T-helper 17 cell (primary cell): ENCODE results near the gene TUT4. TPM values are rescaled to one million over a fixed set of nuclear protein-coding genes. Genes with fewer than 3 reads are reported as not detected.

Source experiments
- ATAC-seq: fragments of 150-1000 bp; cut with Tn5 transposase; 2 replicates; pipeline ENCODE4 v1.10.0; 2021; ENCODE audit warnings: mild to moderate bottlenecking, moderate library complexity
- DNase-seq, 3 donors: peaks; one replicate each; pipeline versions ENCODE4 v3.0.0 to v3.0.0-alpha.2; 2020 to 2021
- H3K9me3 ChIP-seq: one replicate; pipeline ENCODE4 v1.7.0; 2013; ENCODE audit warnings: low read length, mild to moderate bottlenecking; ENCODE audit not compliant: control insufficient read depth, poor library complexity, severe bottlenecking
- H3K27ac Mint-ChIP-seq: one replicate; pipeline ENCODE4 v1.8.0; 2022; ENCODE audit warnings: mild to moderate bottlenecking, moderate library complexity, mixed read lengths
- H3K27me3 Mint-ChIP-seq: one replicate; pipeline ENCODE4 v1.8.0; 2022; ENCODE audit warnings: mixed read lengths
- H3K36me3 Mint-ChIP-seq: one replicate; pipeline ENCODE4 v1.8.0; 2022; ENCODE audit warnings: low read depth, mixed read lengths
- H3K4me1 Mint-ChIP-seq: one replicate; pipeline ENCODE4 v1.8.0; 2022; ENCODE audit warnings: mild to moderate bottlenecking, mixed read lengths
- H3K4me3 Mint-ChIP-seq: one replicate; pipeline ENCODE4 v1.8.0; 2022; ENCODE audit warnings: mild to moderate bottlenecking, moderate library complexity, mixed read lengths
- total RNA-seq, 4 donors: library from RNA in 2 of 4; stranded (reverse) in 2 of 4; gene quantifications; one replicate each; pipeline ENCODE4 v1.2.3 and lab custom pipeline; 2022 to 2026

TUT4 gene, protein sequence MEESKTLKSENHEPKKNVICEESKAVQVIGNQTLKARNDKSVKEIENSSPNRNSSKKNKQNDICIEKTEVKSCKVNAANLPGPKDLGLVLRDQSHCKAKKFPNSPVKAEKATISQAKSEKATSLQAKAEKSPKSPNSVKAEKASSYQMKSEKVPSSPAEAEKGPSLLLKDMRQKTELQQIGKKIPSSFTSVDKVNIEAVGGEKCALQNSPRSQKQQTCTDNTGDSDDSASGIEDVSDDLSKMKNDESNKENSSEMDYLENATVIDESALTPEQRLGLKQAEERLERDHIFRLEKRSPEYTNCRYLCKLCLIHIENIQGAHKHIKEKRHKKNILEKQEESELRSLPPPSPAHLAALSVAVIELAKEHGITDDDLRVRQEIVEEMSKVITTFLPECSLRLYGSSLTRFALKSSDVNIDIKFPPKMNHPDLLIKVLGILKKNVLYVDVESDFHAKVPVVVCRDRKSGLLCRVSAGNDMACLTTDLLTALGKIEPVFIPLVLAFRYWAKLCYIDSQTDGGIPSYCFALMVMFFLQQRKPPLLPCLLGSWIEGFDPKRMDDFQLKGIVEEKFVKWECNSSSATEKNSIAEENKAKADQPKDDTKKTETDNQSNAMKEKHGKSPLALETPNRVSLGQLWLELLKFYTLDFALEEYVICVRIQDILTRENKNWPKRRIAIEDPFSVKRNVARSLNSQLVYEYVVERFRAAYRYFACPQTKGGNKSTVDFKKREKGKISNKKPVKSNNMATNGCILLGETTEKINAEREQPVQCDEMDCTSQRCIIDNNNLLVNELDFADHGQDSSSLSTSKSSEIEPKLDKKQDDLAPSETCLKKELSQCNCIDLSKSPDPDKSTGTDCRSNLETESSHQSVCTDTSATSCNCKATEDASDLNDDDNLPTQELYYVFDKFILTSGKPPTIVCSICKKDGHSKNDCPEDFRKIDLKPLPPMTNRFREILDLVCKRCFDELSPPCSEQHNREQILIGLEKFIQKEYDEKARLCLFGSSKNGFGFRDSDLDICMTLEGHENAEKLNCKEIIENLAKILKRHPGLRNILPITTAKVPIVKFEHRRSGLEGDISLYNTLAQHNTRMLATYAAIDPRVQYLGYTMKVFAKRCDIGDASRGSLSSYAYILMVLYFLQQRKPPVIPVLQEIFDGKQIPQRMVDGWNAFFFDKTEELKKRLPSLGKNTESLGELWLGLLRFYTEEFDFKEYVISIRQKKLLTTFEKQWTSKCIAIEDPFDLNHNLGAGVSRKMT (N-terminal part only)
- total RNA-seq, result 100 to 1,000 TPM; 125 to 136 TPM
- total RNA-seq (lab: John Stamatoyannopoulos, UW), result 121 to 131 reads per million in 2 donors

DNA sequence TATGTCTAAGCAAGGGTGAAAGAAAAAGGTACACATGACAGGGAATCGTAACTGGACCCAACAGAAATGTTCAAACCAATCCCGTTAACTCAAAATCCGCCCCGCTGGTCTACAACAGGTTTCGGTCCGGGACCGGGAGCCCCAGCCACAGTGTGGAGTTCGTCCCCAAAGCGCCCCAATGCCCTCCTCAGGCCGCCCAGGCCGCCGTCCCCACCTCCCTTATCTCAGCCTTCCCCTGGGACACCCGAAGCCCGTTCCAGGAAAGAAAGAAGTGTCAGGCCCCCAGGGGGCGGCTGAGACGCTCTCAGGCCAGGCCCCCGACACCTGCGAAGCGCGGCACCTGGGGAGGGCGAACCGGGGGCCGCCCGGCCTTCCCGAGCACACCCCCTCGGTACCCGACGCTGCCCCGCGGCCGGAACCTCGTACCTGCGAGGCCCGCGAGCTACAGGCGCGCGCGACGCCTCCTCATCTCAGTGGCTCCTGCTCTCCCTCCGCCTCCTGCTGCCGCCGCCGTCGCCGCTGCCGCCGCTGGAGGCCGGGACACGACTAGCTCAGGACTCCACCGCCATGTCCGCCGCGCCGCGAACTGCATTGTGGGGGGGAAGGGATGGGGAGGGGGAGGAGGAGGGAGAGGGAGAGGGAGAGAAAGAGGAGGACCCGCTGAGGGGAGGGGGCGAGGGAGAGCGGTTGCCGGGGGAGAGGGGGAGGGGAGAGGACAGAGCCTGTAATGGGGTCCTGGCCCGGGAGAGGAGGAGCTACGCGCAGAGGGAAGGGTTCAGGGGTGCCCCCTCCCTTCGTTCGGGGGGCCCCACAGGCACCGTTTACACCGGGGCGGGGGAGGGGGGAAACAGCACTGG lies at the start of gene TUT4:
Gene TUT4, minus strand, starts transcription at position 588 of the 857 bp plus-strand sequence. CDS start 26,812 bp downstream, outside the sequence.
- ATAC-seq (peak; percentile 57), DNase-seq (peak; percentile 61 to 68 (median 67))
- Mint-ChIP-seq H3K36me3 (peaks cover 3% of the 10 kb centered on the region), H3K27me3 (no peaks in the 10 kb centered on the region), H3K27ac (peak within 1 kb of the TSS; percentile 63), H3K4me1 (peaks cover 23% of the 10 kb centered on the region), H3K4me3 (no peak within 1 kb of the TSS)
- H3K9me3 ChIP-seq, result no peaks in the 10 kb centered on the region

DNA sequence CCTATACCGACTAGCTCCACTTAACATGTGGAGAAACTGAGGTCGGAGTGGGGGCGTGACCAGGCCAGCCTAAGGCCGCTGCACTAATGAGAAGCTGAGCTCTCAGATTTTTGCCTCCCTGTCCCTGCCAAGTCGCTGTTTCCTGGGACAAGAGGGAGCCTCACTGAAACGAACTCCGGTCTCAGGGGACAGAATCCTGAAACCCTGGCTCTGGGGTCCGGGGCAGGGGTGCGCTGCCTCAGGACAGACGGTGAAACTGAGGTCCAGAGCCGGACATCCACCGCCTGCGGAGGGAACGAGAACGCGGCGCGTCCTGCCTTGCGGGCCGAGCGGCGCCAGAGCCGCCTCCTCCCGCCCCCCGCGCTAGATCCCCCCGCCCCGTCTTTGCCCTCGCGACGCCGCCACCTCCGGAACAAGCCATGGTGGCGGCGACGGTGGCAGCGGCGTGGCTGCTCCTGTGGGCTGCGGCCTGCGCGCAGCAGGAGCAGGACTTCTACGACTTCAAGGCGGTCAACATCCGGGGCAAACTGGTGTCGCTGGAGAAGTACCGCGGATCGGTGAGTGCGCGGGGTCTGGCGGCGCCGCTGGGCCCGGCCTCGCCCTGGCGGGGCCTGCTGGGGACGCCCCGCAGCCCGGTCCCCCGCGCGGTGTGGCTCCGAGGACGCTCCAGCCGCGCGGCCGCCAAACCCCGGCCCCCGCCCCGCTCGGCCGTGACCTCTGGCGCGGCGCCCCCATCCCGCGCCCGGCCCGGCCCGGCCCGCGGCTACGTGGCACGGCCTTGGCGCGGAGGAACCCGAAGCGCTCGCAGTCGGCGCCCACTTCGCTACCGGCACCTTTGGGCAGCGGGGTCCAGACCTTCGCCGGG lies 49.3 kb upstream of the TUT4 start, which contains the start of gene GPX7:
Gene GPX7, plus strand, starts transcription at position 381 of the 865 bp plus-strand sequence. Its CDS starts 39 bp downstream, at position 420.
- H3K27me3 Mint-ChIP-seq, result peaks cover 4% of the 10 kb centered on the region
- H3K27ac Mint-ChIP-seq, result peak within 1 kb of the TSS; percentile 93
- DNase-seq, result peak; percentile 43 to 47 (median 45)
- peak within 1 kb of the TSS; percentile 90 for H3K4me3 Mint-ChIP-seq
- ATAC-seq, result peak; percentile 87
- H3K9me3 ChIP-seq, result no peaks in the 10 kb centered on the region
- peaks cover 38% of the 10 kb centered on the region for H3K4me1 Mint-ChIP-seq
- peaks cover 3% of the 10 kb centered on the region for H3K36me3 Mint-ChIP-seq

DNA sequence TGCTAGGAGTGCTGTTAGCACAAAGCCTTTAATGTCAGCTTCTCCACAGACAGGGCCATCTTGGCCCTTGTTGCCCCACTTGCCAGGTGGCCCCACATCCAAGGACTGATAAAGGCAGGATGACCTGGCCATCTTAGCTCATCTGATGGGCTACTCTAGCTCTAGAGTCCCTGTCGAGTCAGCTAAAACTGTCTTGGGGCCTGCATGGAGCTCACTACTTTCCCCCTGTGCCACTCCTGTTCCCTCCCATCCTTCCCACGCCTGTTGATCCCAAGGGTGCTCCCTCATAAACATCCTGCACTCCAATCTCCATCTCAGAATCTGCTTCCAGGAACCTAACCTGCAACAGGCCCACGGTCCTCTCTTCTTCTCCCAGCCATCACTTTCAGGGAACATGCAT lies 48.6 kb upstream of the TUT4 start:
- ATAC-seq, result no peak
- H3K27me3 Mint-ChIP-seq, result peaks cover 4% of the 10 kb centered on the region
- peak overlapping the region; percentile 84 for H3K4me3 Mint-ChIP-seq
- H3K36me3 Mint-ChIP-seq, result peaks cover 3% of the 10 kb centered on the region
- H3K9me3 ChIP-seq, result no peaks in the 10 kb centered on the region
- DNase-seq, result no peak
- peak overlapping the region; percentile 70 for H3K27ac Mint-ChIP-seq
- H3K4me1 Mint-ChIP-seq, result peaks cover 38% of the 10 kb centered on the region

- Mint-ChIP-seq H3K36me3 (peaks cover 3% of the 10 kb centered on the region), H3K27me3 (peaks cover 4% of the 10 kb centered on the region), H3K27ac (peak overlapping the region; percentile 70), H3K4me3 (peak overlapping the region; percentile 1), H3K4me1 (peaks cover 32% of the 10 kb centered on the region)
- no peak for ATAC-seq
- H3K9me3 ChIP-seq, result no peaks in the 10 kb centered on the region
- no peak for DNase-seq
Measured at GRCh38 chr1:52600533-52601179, 47.8 kb upstream of the TUT4 start.

- H3K9me3 ChIP-seq, result no peaks in the 10 kb centered on the region
- Mint-ChIP-seq H3K4me3 (no peak overlapping the region), H3K36me3 (peaks cover 3% of the 10 kb centered on the region), H3K27me3 (peaks cover 4% of the 10 kb centered on the region), H3K4me1 (peaks cover 33% of the 10 kb centered on the region), H3K27ac (no peak overlapping the region)
- ATAC-seq (no peak), DNase-seq (no peak)
Measured at GRCh38 chr1:52599236-52599635, 46.3 kb upstream of the TUT4 start.

DNA sequence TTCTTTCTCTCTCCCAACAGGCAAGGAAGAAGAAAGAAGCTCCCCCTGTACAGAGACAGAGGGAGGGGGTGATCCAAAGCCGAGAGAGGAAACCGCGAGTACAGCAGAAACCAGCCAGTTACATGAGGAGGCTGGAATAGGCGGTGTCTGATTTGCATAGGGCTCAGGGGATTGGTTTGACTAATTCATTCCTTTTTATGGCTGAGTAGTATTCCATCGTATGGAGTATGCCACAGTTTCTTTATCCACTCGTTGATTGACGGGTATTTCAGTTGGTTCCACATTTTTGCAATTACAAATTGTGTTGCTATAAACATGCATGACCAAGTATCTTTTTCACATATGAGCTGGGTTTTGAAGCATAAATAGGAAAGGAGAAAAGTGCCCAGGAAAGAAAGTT lies 45.8 kb upstream of the TUT4 start:
- Mint-ChIP-seq H3K4me1 (peaks cover 28% of the 10 kb centered on the region), H3K36me3 (peaks cover 3% of the 10 kb centered on the region), H3K4me3 (no peak overlapping the region), H3K27me3 (peaks cover 4% of the 10 kb centered on the region), H3K27ac (no peak overlapping the region)
- ATAC-seq (no peak), DNase-seq (no peak)
- no peaks in the 10 kb centered on the region for H3K9me3 ChIP-seq

DNA sequence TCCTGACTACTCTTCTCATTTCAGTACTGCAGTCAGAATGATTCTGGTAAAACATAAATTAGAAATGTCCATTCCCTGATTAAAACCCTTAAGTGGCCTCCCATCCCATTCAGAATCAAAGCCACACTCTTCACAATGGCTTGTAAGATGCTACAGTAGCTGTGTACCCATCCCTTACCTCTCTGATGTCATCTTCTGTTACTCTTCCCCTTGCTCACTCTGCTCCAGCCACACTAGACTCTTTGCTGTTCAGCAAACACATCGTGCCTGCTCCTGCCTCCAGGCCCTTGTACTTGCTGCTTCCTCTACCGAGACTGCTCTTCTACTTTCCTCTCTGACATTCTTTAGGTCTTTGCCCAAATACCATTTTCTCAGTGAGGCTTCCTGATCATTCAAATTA lies 45.0 kb upstream of the TUT4 start:
- Mint-ChIP-seq H3K27ac (no peak overlapping the region), H3K36me3 (peaks cover 3% of the 10 kb centered on the region)
- no peak for ATAC-seq

DNA sequence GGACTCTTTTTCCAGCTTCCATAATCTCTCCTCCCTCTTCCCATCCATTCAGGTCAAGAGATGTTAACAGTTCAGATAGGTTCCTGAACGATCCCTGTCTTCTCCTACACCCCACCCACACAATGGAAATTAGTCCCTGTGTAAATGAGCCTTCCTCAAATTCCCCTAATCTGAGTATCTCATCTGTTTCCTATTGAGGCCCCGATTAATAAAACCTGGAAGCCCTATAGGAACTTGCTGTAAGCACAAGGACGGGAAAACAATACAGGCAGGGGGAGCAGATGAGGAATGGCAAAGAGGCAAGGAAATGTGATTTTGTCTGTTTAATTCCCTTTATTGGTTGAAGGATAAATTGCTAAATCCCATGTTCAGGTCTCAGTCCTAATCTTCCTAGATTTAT lies 42.2 kb upstream of the TUT4 start:
- no peak for ATAC-seq
- H3K27ac Mint-ChIP-seq, result no peak overlapping the region

More for the DNA sequence above, 45.0 kb upstream of the TUT4 start:
- H3K4me3 Mint-ChIP-seq, result no peak overlapping the region
- H3K9me3 ChIP-seq, result no peaks in the 10 kb centered on the region
- peaks cover 4% of the 10 kb centered on the region for H3K27me3 Mint-ChIP-seq
- peaks cover 20% of the 10 kb centered on the region for H3K4me1 Mint-ChIP-seq
- DNase-seq, result no peak

DNA sequence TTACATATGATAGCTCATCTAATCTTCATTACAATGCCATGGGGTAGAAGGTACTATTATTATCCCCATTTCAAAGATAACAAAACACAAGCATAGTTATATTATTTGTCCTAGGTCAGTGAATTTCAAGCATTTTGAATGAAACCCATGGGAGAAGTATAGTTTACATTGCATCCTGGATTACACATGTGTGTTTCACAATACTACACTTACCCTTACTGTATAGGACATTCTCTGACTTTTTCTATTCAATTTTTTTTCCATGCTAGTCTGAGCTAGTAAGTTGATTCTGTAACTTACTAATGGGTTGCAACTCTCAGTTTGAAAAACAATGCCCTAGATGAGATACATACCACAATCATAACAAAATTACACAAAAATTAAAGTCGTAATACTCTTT lies 40.6 kb upstream of the TUT4 start:
- Mint-ChIP-seq H3K27ac (no peak overlapping the region), H3K4me3 (no peak overlapping the region), H3K27me3 (peaks cover 4% of the 10 kb centered on the region), H3K4me1 (peaks cover 16% of the 10 kb centered on the region), H3K36me3 (peaks cover 3% of the 10 kb centered on the region)
- no peaks in the 10 kb centered on the region for H3K9me3 ChIP-seq
- DNase-seq, result no peak
- ATAC-seq, result no peak

More for the DNA sequence above, 42.2 kb upstream of the TUT4 start:
- Mint-ChIP-seq H3K27me3 (peaks cover 4% of the 10 kb centered on the region), H3K4me1 (peaks cover 16% of the 10 kb centered on the region), H3K36me3 (peaks cover 3% of the 10 kb centered on the region), H3K4me3 (no peak overlapping the region)
- H3K9me3 ChIP-seq, result no peaks in the 10 kb centered on the region
- no peak for DNase-seq

GRCh38 chr1:52592637-52593323 lies 39.9 kb upstream of the TUT4 start:
- H3K27ac Mint-ChIP-seq, result no peak overlapping the region
- peaks cover 12% of the 10 kb centered on the region for H3K4me1 Mint-ChIP-seq
- DNase-seq (no peak), ATAC-seq (no peak)
- no peaks in the 10 kb centered on the region for H3K36me3 Mint-ChIP-seq
- no peak overlapping the region for H3K4me3 Mint-ChIP-seq
- no peaks in the 10 kb centered on the region for H3K9me3 ChIP-seq
- H3K27me3 Mint-ChIP-seq, result no peaks in the 10 kb centered on the region
